IMR-90 (cell line): ENCODE measurements around the gene AIDA.

Experiments used
- CEBPB ChIP-seq: IDR thresholded peaks from 2 replicates; pipeline ENCODE4 v1.6.1; 2012; ENCODE audit warnings: low read depth, low read length, improper control_type of control experiment
- CHD1 ChIP-seq: IDR thresholded peaks from 2 replicates; pipeline ENCODE4 v1.6.1; 2012; ENCODE audit warnings: low read depth, low read length, improper control_type of control experiment
- CTCF ChIP-seq: conservative IDR thresholded peaks from 2 replicates; pipeline ENCODE4 v1.5.1; 2012; ENCODE audit warnings: mild to moderate bottlenecking, low read depth, low read length, improper control_type of control experiment
- MXI1 ChIP-seq: IDR thresholded peaks from 2 replicates; pipeline ENCODE4 v1.6.1; 2012; ENCODE audit warnings: low read depth, mild to moderate bottlenecking, low read length, moderate library complexity, borderline replicate concordance
- NFE2L2 ChIP-seq: fragments of 150-350 bp; IDR thresholded peaks from 2 replicates; pipeline ENCODE4 v1.6.1; 2016; ENCODE audit warnings: low read depth, mild to moderate bottlenecking, low read length
- POLR2A ChIP-seq: IDR thresholded peaks from 2 replicates; pipeline ENCODE4 v1.6.1; 2012; ENCODE audit warnings: mild to moderate bottlenecking, low read depth, low read length
- RAD21 ChIP-seq: IDR thresholded peaks from 2 replicates; pipeline ENCODE4 v1.6.1; 2012; ENCODE audit warnings: low read length, improper control_type of control experiment
- RFX5 ChIP-seq: IDR thresholded peaks from 2 replicates; pipeline ENCODE4 v1.8.0; 2012; ENCODE audit warnings: low read depth, mild to moderate bottlenecking, low read length, moderate library complexity
- SMC3 ChIP-seq: fragments of 150-350 bp; IDR thresholded peaks from 2 replicates; pipeline ENCODE4 v1.6.1; 2016; ENCODE audit warnings: low read depth, mild to moderate bottlenecking, antibody characterized with exemption, low read length, moderate library complexity
- USF2 ChIP-seq: fragments of 150-350 bp; IDR thresholded peaks from 2 replicates; pipeline ENCODE4 v1.6.1; 2017; ENCODE audit warnings: mild to moderate bottlenecking, antibody characterized with exemption, low read length, low read depth

GRCh38 chr1:222694927-222695326, 17.4 kb downstream of the AIDA start:
- TF ChIP-seq MXI1: no peak
- no peak for TF ChIP-seq RFX5
- TF ChIP-seq SMC3: no peak
- no peak for TF ChIP-seq CEBPB
- no peak for TF ChIP-seq CTCF
- no peak for TF ChIP-seq CHD1
- TF ChIP-seq POLR2A: no peak
- TF ChIP-seq RAD21: no peak
- TF ChIP-seq NFE2L2: no peak
- TF ChIP-seq USF2: no peak
